ENCODE data around the gene ZNF480. TPM values are rescaled to one million over a fixed set of nuclear protein-coding genes. Genes with fewer than 3 reads are reported as not detected.

The ZNF480 gene
- total RNA-seq (2022; extraction: Qiagen RNA extraction): 7.0 to 16.7 TPM (median 16.1 TPM) in 5 replicates

DNA sequence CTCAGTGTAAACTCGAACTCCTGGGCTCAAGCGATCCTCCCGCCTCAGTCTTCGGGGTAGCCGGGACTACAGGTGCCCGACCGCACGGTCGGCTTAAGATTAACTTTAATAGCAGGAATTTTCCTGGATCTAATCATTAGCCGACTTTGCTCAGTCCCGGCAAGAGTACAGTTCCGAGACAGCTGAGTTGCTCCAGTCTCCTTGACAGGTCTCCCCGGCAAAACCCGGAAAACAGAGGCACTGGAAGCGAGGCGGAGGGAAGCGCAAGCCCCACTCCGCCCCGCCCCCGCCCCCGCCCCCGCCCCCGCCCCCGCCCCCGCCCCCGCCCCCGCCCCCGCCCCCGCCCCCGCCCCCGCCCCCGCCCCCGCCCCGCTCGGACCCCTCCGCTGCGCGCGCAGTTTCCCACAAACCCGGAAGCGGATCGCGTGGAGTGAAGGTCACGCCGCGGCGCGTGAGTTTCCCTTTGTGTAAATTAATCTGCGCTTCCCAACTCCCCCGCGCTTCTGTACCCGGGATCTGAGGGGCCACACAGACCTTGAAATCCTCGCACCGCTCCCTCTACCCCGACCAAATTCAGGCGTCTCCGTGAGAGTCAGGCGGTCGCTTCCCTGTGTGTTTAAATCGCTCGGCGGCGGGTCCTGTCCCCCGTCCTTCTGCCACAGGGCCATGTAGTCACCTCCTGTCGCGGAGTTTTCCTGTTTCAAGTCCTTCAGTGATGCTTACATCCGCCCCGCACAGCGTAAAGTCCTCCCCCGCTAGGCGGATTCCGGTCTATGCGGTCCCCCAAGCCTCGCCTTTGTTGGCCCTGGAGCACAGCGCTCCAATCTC is at the start of gene ZNF480:
ZNF480 (plus strand) TSS at position 397 of the 828 bp plus-strand sequence. CDS start 3,244 bp downstream, outside the sequence.

GRCh38 chr19:52269338-52270261 is 27.4 kb upstream of the ZNF480 start, which contains the start of gene ZNF766:
Gene ZNF766, plus strand, starts transcription at chr19:52269587. Its CDS starts 27 bp downstream, at chr19:52269614.

GRCh38 chr19:52336117-52336790 is 39.3 kb downstream of the ZNF480 start, which contains the start of gene ZNF610:
Gene ZNF610, plus strand, starts transcription at chr19:52336243. Its CDS starts 12,930 bp downstream, at chr19:52349173.

DNA sequence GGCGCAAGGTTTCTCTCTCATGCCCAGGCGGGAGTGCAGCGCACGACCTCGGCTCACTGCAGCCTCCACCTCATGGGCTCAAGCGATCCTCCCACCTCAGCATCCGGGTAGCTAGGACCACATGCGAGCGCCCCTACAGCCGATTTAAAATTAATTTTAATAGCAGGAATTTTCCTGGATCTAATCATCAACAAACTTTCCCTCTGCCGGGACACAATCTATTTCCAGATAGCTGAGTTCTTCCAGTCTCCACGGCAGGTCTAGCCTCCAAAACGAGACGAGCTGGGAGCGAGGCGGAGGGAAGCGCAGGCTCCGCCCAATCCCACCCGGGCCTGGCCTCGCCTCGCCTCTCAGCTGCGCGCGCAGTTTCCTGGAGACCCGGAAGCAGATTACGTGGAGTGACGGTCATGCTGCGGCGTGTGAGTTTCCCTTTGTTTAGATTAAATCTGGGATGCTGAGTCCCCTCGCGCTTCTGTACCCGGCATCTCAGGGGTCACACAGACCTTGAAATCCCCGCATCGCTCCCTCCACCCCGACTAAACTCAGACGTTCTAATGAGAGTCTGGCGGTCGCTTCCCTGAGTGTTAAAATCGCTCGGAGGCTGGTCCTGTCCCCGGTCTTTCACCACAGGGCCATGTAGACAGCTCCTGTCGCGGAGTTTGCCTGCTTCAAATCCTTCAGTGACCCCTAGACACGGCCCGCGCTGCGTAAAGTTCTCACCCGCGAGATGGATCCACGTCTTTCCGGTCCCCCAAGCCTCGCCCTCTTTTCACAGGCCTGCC is 72.8 kb downstream of the ZNF480 start, which contains the start of gene ZNF880:
ZNF880 (plus strand) TSS at position 365 of the 782 bp plus-strand sequence; CDS start at position 408, 43 bp downstream.

Other genes with a start within 250 kb of the ZNF480 start
- gene ZNF432, start 248.3 kb upstream of the ZNF480 start, total RNA-seq (2022; extraction: Qiagen RNA extraction): 1.4 to 2.2 TPM (median 1.9 TPM) in 5 replicates
- gene ZNF841, start 201.4 kb upstream of the ZNF480 start, total RNA-seq (2022; extraction: Qiagen RNA extraction): 2.0 to 2.6 TPM (median 2.4 TPM) in 5 replicates
- 0.55 to 1.1 TPM (median 0.66 TPM) in 5 replicates for gene ZNF616, start 157.2 kb upstream of the ZNF480 start, total RNA-seq (2022; extraction: Qiagen RNA extraction)
- 0.41 to 1.6 TPM (median 0.61 TPM) in 5 replicates for gene ZNF836, start 125.5 kb upstream of the ZNF480 start, total RNA-seq (2022; extraction: Qiagen RNA extraction)
- 207 to 312 TPM (median 302 TPM) in 5 replicates for gene PPP2R1A, start 107.1 kb upstream of the ZNF480 start, total RNA-seq (2022; extraction: Qiagen RNA extraction)
- 7.5 to 11.5 TPM (median 9.5 TPM) in 5 replicates for gene ZNF766, start 27.6 kb upstream of the ZNF480 start, total RNA-seq (2022; extraction: Qiagen RNA extraction)
- gene ZNF610, start 39.1 kb downstream of the ZNF480 start, total RNA-seq (2022; extraction: Qiagen RNA extraction): not detected in 5 replicates
- gene ZNF880, start 72.8 kb downstream of the ZNF480 start, total RNA-seq (2022; extraction: Qiagen RNA extraction): 0.39 to 1.3 TPM (median 0.81 TPM) in 5 replicates
- gene ZNF528, start 100.7 kb downstream of the ZNF480 start, total RNA-seq (2022; extraction: Qiagen RNA extraction): 0.05 to 0.39 TPM (median 0.17 TPM) in 4 of 5 replicates, not detected in the other
- gene ZNF534, start 132.0 kb downstream of the ZNF480 start, total RNA-seq (2022; extraction: Qiagen RNA extraction): not detected in 5 replicates
- not detected in 5 replicates for gene ZNF578, start 156.4 kb downstream of the ZNF480 start, total RNA-seq (2022; extraction: Qiagen RNA extraction)
- 0.06 to 0.24 TPM (median 0.20 TPM) in 5 replicates for gene ZNF808, start 230.5 kb downstream of the ZNF480 start, total RNA-seq (2022; extraction: Qiagen RNA extraction)

Measured in A549 treated with Mapracorat at 1 μM for 4 hours (cell line).